ENCODE measurements around the gene VAX1.

- TF ChIP-seq CTCF (IDR thresholded peaks at IDR 0.05; ENCODE audit: insufficient read depth, low read length, poor library complexity, severe bottlenecking), result no peak
- no peak for TF ChIP-seq EZH2phosphoT487 (conservative IDR thresholded peaks at IDR 0.05; ENCODE audit: low read length)
Measured at GRCh38 chr10:117148284-117148683, 10.2 kb upstream of the VAX1 start.
